Trophoblast cell (in vitro differentiated cells and primary cell): ENCODE data around the gene MYL6.
"Not testable (repeated sequence)": the region's sequence is repeated elsewhere in the genome, so short reads cannot be mapped to it uniquely, and the experiment has no call there.

Experiments
- DNase-seq, 2 donors: peaks; one replicate each; pipeline ENCODE4 v3.0.0-alpha.2; 2016
- H2AFZ ChIP-seq: 2 replicates; pipeline ENCODE4 v1.6.1; 2013; ENCODE audit warnings: low read length, moderate library complexity, mild to moderate bottlenecking; ENCODE audit not compliant: insufficient read depth, poor library complexity
- H2AK5ac ChIP-seq: 2 replicates; pipeline ENCODE4 v1.6.1; 2013; ENCODE audit warnings: mild to moderate bottlenecking, low read length
- H2BK120ac ChIP-seq: 2 replicates; pipeline ENCODE4 v1.6.1; 2013; ENCODE audit warnings: low read length, mild to moderate bottlenecking, moderate library complexity; ENCODE audit not compliant: insufficient read depth, poor library complexity
- H2BK12ac ChIP-seq: 2 replicates; pipeline ENCODE4 v1.6.1; 2013; ENCODE audit warnings: mild to moderate bottlenecking, low read length, moderate library complexity
- H2BK5ac ChIP-seq: 2 replicates; pipeline ENCODE4 v1.6.1; 2013; ENCODE audit warnings: low read length, low read depth, moderate library complexity, mild to moderate bottlenecking; ENCODE audit not compliant: poor library complexity
- H3K14ac ChIP-seq: 2 replicates; pipeline ENCODE4 v1.6.1; 2013; ENCODE audit warnings: mild to moderate bottlenecking, low read length
- H3K18ac ChIP-seq: 2 replicates; pipeline ENCODE4 v1.6.1; 2013; ENCODE audit warnings: mild to moderate bottlenecking, low read length
- H3K23ac ChIP-seq: 2 replicates; pipeline ENCODE4 v1.6.1; 2013; ENCODE audit warnings: low read length
- H3K27ac ChIP-seq: 2 replicates; pipeline ENCODE4 v1.5.1; 2013; ENCODE audit warnings: low read depth, mild to moderate bottlenecking, inconsistent platforms, low read length, moderate library complexity
- H3K27me3 ChIP-seq: 2 replicates; pipeline ENCODE4 v1.6.1; 2013; ENCODE audit warnings: inconsistent platforms, mild to moderate bottlenecking, low read length, moderate library complexity; ENCODE audit not compliant: insufficient read depth
- H3K36me3 ChIP-seq, 2 experiments: 1 replicate in 1 of 2; 2 replicates in 1 of 2; pipeline ENCODE4 v1.6.1; 2013; ENCODE audit warnings: low read length in 2 of 2, mild to moderate bottlenecking in 2 of 2, moderate library complexity in 1 of 2; ENCODE audit not compliant: insufficient read depth in 2 of 2, control insufficient read depth in 1 of 2
- H3K4ac ChIP-seq: 2 replicates; pipeline ENCODE4 v1.6.1; 2013; ENCODE audit warnings: low read depth, mild to moderate bottlenecking, low read length, moderate library complexity
- H3K4me1 ChIP-seq, 2 experiments: 1 replicate in 1 of 2; 2 replicates in 1 of 2; pipeline ENCODE4 v1.6.1; 2013; ENCODE audit warnings: low read length in 2 of 2, mild to moderate bottlenecking in 2 of 2, moderate library complexity in 1 of 2; ENCODE audit not compliant: insufficient read depth in 2 of 2, control insufficient read depth in 1 of 2
- H3K4me2 ChIP-seq: 2 replicates; pipeline ENCODE4 v1.6.1; 2013; ENCODE audit warnings: inconsistent platforms, mild to moderate bottlenecking, low read length, moderate library complexity
- H3K4me3 ChIP-seq: 2 replicates; pipeline ENCODE4 v1.5.1; 2013; ENCODE audit warnings: mild to moderate bottlenecking, low read depth, low read length, inconsistent platforms
- H3K79me1 ChIP-seq: one replicate; pipeline ENCODE4 v1.6.1; 2013; ENCODE audit warnings: low read length
- H3K79me2 ChIP-seq: 2 replicates; pipeline ENCODE4 v1.6.1; 2013; ENCODE audit warnings: low read length, mild to moderate bottlenecking; ENCODE audit not compliant: control insufficient read depth, insufficient read depth, poor library complexity
- H3K9ac ChIP-seq: 2 replicates; pipeline ENCODE4 v1.6.1; 2013; ENCODE audit warnings: mild to moderate bottlenecking, low read length
- H3K9me3 ChIP-seq: 2 replicates; pipeline ENCODE4 v1.6.1; 2013; ENCODE audit warnings: low read depth, mild to moderate bottlenecking, control low read depth, inconsistent platforms, low read length; ENCODE audit not compliant: insufficient read depth
- H4K12ac ChIP-seq: 2 replicates; pipeline ENCODE4 v1.6.1; 2013; ENCODE audit warnings: low read depth, mild to moderate bottlenecking, low read length, moderate library complexity
- H4K8ac ChIP-seq: 2 replicates; pipeline ENCODE4 v1.6.1; 2013; ENCODE audit warnings: low read depth, mild to moderate bottlenecking, low read length, moderate library complexity
- H4K91ac ChIP-seq: one replicate; pipeline ENCODE4 v1.6.1; 2013; ENCODE audit warnings: low read depth, mild to moderate bottlenecking, low read length, moderate library complexity
- WGBS: extraction: QIAGEN DNeasy Blood & Tissue Kit; methylation state at CpG from one replicate; pipeline ENCODE4 v1.1.7; 2013; ENCODE audit warnings: missing lambda C conversion rate; ENCODE audit not compliant: insufficient read length, insufficient coverage; ENCODE audit errors: extremely low coverage; 5-methylcytosine and 5-hydroxymethylcytosine counted together

Gene MYL6

DNA sequence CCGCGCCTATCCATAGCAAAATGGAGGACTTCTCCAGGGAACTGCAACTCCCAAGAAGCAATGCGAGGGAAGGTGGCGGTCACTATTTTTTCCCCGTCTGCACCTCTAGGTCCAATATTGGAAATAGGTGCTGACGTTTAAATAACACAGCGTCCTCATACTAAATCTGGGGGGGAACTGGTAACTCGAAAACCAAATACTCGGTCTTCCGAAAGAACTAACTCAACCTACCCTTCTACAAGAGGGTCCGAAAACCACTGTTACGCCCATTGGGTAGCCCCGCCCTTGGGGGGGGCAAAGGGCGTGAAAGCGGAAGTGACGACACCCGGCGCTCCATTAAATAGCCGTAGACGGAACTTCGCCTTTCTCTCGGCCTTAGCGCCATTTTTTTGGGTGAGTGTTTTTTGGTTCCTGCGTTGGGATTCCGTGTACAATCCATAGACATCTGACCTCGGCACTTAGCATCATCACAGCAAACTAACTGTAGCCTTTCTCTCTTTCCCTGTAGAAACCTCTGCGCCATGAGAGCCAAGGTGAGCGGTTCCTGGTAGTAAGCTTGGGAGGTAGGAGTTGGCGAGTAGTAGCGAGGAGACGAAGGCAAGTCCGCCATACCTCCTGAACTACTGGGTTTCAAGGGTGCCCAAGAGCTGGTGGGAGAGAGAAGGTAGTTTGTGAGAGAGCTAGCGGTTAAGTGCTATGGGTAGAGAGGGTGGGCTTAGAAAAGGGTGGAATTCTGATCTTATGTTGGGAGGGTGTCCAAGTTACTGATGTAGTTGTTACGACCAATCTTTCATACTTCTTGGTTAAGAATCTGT, 41.7 kb upstream of the MYL6 start, which contains the start of gene RPL41:
Gene RPL41, plus strand, starts transcription at position 367 of the 815 bp plus-strand sequence.
- Histone ChIP-seq H3K4me2 (peak within 1 kb of the TSS; percentile 59), H2BK12ac (no peak within 1 kb of the TSS), H3K79me2 (peaks cover 8% of the 10 kb centered on the region), H3K27ac (peak within 1 kb of the TSS; percentile 71), H3K36me3 (peaks cover 18 to 25% of the 10 kb centered on the region in 2 experiments), H3K23ac (no peak within 1 kb of the TSS), H3K4me1 (peaks cover 6 to 12% of the 10 kb centered on the region in 2 experiments), H2BK5ac (peak within 1 kb of the TSS; percentile 78), H3K18ac (peak within 1 kb of the TSS; percentile 32), H3K4me3 (peak within 1 kb of the TSS; percentile 77), H3K4ac (peak within 1 kb of the TSS; percentile 68), H2AK5ac (peak within 1 kb of the TSS; percentile 64), H3K9me3 (no peaks in the 10 kb centered on the region), H3K14ac (peak within 1 kb of the TSS; percentile 48), H4K8ac (peak within 1 kb of the TSS; percentile 90), H2AFZ (peak within 1 kb of the TSS; percentile 74), H4K91ac (peak within 1 kb of the TSS; percentile 76), H3K79me1 (peaks cover 12% of the 10 kb centered on the region), H4K12ac (peak within 1 kb of the TSS; percentile 82), H2BK120ac (peak within 1 kb of the TSS; percentile 58), H3K27me3 (no peaks in the 10 kb centered on the region), H3K9ac (peak within 1 kb of the TSS; percentile 90)
- WGBS: no CpG with 5 or more reads among the region's 34 CpGs
- DNase-seq: peak; percentile 94 to 99

DNA sequence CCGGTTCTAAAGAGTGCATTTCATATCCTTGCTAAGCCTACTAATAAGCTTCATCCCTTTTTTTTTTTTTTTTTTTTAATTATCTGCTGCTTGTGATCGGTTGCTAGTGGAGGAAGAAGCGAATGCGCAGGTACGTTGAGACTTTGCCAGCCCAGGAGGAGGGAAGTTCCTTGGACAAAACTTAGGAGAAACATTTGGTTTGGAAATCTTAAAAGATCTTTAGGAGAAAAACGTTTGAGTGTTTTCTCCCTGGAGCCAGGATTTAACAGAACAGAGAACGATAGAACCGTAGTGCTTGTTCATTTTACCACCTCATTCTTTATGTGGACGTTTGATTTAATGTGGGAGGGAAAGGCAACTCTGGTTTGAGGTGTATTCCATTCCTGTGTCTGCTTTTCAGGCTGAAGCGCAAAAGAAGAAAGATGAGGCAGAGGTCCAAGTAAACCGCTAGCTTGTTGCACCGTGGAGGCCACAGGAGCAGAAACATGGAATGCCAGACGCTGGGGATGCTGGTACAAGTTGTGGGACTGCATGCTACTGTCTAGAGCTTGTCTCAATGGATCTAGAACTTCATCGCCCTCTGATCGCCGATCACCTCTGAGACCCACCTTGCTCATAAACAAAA, 41.0 kb upstream of the MYL6 start:
- not testable (repeated sequence) for H4K12ac ChIP-seq, H2AFZ ChIP-seq
- peaks cover 13 to 19% of the 10 kb centered on the region in 2 experiments for H3K36me3 ChIP-seq

DNA sequence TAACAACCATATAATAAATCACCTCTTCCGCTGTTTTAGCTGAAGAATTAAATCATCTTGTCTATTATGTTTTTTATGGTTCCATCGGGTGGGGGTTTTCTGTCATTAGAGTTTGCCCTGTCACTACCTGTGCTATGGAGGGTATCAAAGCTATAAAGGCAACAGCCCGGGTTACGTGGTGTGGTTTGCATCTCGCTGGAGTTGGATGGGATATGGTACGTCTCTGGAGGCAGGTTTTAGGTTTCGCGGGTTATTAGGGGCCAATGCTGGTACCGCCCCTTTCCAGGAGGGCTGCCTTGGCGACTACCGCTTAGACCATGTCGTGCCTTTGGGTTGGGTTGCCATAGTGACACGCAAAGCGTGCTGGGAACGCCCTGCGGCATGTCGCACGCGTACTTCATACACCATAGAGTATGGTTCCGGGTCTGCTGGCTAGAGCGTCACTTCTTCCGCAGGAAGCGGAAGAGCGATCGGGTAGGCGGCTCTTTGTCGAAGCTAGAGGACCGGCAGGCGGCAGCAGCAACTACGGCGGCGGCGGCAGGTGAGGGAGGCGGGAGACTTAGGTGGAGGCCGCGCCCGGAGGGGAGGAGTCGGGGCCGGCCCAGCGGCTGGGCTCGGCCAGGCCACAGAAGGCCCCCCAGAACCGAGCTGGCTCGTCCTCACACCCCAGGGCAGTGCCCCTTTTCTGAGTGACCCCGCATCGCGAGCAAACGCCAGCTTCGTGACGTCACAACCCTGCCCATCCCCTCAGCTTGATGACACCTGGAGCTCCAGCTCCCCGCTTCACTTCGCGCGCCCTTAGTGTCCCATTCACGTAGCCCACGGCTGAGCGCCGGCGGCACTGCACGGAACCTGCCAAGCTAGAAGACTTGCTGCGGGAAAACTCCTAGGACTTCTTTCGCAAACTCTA, 40.1 kb upstream of the MYL6 start, which contains the start of gene ZC3H10:
Gene ZC3H10, plus strand, starts transcription at position 489 of the 910 bp plus-strand sequence. CDS start 2,297 bp downstream, outside the sequence.
- Histone ChIP-seq H3K27me3 (no peaks in the 10 kb centered on the region), H3K27ac (peak within 1 kb of the TSS; percentile 71), H3K4ac (peak within 1 kb of the TSS; percentile 12), H3K9ac (peak within 1 kb of the TSS; percentile 83), H3K23ac (no peak within 1 kb of the TSS), H2BK5ac (peak within 1 kb of the TSS; percentile 32), H3K4me2 (peak within 1 kb of the TSS; percentile 82), H4K91ac (peak within 1 kb of the TSS; percentile 56), H2AK5ac (peak within 1 kb of the TSS; percentile 14), H3K79me1 (peaks cover 12% of the 10 kb centered on the region), H3K79me2 (peaks cover 8% of the 10 kb centered on the region), H4K12ac (peak within 1 kb of the TSS; percentile 34), H3K18ac (peak within 1 kb of the TSS; percentile 65), H2BK12ac (no peak within 1 kb of the TSS), H3K4me1 (peaks cover 6 to 12% of the 10 kb centered on the region in 2 experiments), H4K8ac (peak within 1 kb of the TSS; percentile 72), H2BK120ac (peak within 1 kb of the TSS; percentile 9), H3K9me3 (no peaks in the 10 kb centered on the region), H2AFZ (peak within 1 kb of the TSS; percentile 40), H3K4me3 (peak within 1 kb of the TSS; percentile 79), H3K14ac (peak within 1 kb of the TSS; percentile 63), H3K36me3 (peaks cover 7 to 12% of the 10 kb centered on the region in 2 experiments)
- WGBS: no CpG with 5 or more reads among the region's 61 CpGs
- peak; percentile 99 to 100 for DNase-seq

More for the DNA sequence above, 41.0 kb upstream of the MYL6 start:
- H2BK12ac ChIP-seq, H3K14ac ChIP-seq, H3K27me3 ChIP-seq, H4K91ac ChIP-seq, H4K8ac ChIP-seq, H3K9me3 ChIP-seq, H2BK120ac ChIP-seq, H3K79me2 ChIP-seq, H2BK5ac ChIP-seq, H2AK5ac ChIP-seq, H3K23ac ChIP-seq, H3K18ac ChIP-seq, H3K4ac ChIP-seq: not testable (repeated sequence)
- Histone ChIP-seq H3K4me1 (peaks cover 6 to 12% of the 10 kb centered on the region in 2 experiments), H3K4me2 (peak overlapping the region; percentile 59), H3K79me1 (peaks cover 12% of the 10 kb centered on the region), H3K4me3 (peak overlapping the region; percentile 63), H3K9ac (peak overlapping the region; percentile 83), H3K27ac (peak overlapping the region; percentile 71)
- DNase-seq: peak in 1 of 2 donors; percentile 35
- no CpG with 5 or more reads among the region's 16 CpGs for WGBS
